ENCODE measurements around the gene MICAL1.

The MICAL1 gene

GRCh38 chr6:109455437-109456110, at the start of gene MICAL1:
Gene MICAL1, minus strand, starts transcription at chr6:109455772. Its CDS starts 1,576 bp downstream, at chr6:109454196.
- no peak for DNase-seq (ENCODE audit: low spot score)

- no peak for DNase-seq (ENCODE audit: low spot score)
Observed at GRCh38 chr6:109503327-109504224, 48.0 kb upstream of the MICAL1 start.

GRCh38 chr6:109498936-109499335, 43.4 kb upstream of the MICAL1 start:
- DNase-seq (ENCODE audit: low spot score): no peak

- no peak for DNase-seq (ENCODE audit: low spot score)
Observed at GRCh38 chr6:109498052-109498451, 42.5 kb upstream of the MICAL1 start.

- no peak for DNase-seq (ENCODE audit: low spot score)
Observed at GRCh38 chr6:109496036-109496772, 40.6 kb upstream of the MICAL1 start.

GRCh38 chr6:109493865-109494264, 38.3 kb upstream of the MICAL1 start:
- DNase-seq (ENCODE audit: low spot score): no peak

- no peak for DNase-seq (ENCODE audit: low spot score)
Observed at GRCh38 chr6:109491207-109491938, 35.8 kb upstream of the MICAL1 start.

- DNase-seq (ENCODE audit: low spot score): no peak
Observed at GRCh38 chr6:109490713-109491112, 35.1 kb upstream of the MICAL1 start.

DNA sequence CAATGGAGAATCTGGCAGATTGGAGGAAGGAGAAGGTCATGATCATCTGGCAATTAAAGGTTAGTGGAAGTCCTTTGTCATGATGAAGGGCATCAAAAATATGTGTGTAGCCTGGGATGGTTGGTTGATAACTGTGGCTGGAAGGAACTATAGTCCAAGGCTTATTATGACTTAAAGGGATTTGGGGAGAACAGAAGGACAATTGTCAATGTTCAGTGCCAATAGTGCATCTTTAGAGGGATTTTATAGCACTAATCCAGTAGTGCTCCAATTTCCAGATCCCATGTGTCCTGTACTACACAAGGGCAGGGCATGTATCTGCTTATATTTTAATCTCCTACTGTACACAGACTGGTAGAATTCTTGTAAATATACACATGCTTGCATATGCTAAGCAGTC, 32.4 kb upstream of the MICAL1 start:
- DNase-seq (ENCODE audit: low spot score): no peak

- no peak for DNase-seq (ENCODE audit: low spot score)
Observed at GRCh38 chr6:109486068-109486467, 30.5 kb upstream of the MICAL1 start.

- no peak for DNase-seq (ENCODE audit: low spot score)
Observed at GRCh38 chr6:109485266-109485935, 29.8 kb upstream of the MICAL1 start.

DNA sequence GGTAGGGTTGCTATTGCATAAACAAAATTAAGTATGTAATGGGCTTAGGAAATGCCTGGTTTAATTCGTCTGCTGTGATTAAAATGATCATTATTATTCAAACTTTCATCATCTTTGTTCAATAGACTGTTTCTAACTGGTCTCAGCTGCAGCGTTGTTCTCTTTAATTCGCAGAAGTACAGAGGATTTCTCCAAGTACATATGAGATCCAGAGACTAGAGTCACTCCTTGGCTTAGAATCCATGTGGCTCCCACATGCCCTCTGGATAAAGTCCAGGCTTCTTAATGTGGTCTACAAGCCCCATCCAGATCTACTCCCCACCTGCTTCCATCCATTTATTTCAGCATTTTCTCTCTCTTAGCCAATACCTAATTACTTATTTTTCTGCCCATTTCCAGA, 28.6 kb upstream of the MICAL1 start:
- no peak for DNase-seq (ENCODE audit: low spot score)

- no peak for DNase-seq (ENCODE audit: low spot score)
Observed at GRCh38 chr6:109483735-109484057, 28.1 kb upstream of the MICAL1 start.

DNA sequence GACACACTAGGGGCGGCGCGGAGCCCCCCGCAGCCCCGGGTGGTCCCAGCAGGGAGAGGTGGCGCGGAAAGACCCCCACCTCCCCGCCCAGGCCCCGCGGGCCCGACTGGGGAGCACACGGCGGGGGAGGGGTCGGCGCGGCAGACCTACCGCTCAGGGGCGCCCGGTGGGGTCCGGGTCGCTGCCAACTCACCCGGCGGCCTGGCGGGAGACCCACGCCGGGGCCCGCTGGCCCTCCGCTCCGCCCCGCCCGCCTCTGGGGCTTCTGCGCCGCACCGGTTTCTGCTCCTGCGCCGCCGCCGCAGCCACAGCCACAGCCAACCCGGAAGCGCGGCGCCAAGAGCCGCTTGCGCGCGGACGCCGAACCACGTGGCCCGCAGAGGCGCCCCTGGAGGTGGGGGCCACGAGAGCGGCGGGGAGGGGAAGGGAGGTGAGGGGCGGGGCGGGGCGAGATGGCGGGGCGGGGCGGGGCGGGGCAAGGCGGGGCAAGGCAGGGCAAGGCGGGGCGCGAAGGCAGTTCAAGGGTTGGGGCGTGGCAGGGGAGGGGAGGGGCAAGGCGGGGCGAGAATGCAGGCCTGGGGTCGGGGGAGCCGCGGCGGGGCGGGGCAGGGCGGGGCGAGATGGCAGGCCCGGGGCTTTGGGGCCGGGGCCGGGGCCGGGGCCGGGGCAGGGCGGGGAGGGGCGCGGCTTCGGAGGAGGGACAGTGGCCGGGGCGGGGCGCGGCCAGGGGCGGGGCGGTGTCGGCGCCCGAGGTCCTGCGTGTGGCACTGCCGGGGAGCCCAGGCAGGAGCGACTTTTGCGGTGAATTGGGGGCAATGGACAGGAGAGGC, 27.5 kb upstream of the MICAL1 start, which contains the start of gene ZBTB24:
Gene ZBTB24, minus strand, starts transcription at position 315 of the 830 bp plus-strand sequence. CDS start 1,193 bp downstream, outside the sequence.
- peak; percentile 93 for DNase-seq (ENCODE audit: low spot score)

DNA sequence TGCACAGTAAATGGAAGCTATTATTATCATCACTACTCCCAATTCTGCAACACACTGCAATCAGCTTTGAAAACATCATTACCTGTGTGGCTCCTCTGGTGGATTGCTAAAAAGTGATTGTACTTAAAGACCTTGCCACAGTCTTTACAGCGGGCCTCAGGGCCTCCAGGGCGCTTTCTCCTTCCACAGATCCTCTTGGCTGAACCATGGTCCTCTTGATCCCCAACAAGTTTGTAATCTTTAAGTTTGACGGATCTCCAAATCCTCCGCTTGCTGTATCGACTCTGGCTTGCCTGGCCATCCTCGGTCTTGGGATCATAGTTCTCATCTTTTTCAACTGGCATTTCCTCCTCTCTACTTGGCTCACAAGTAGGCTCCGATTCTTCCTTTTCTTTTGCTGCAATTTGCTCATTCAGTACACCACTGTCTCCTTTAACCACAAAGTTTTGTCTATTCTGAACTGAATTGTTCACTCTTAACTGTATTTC, 25.5 kb upstream of the MICAL1 start:
- no peak for DNase-seq (ENCODE audit: low spot score)

GRCh38 chr6:109478841-109479624, 23.5 kb upstream of the MICAL1 start:
- DNase-seq (ENCODE audit: low spot score): no peak

GRCh38 chr6:109478222-109478805, 22.7 kb upstream of the MICAL1 start:
- no peak for DNase-seq (ENCODE audit: low spot score)

GRCh38 chr6:109477725-109478124, 22.2 kb upstream of the MICAL1 start:
- no peak for DNase-seq (ENCODE audit: low spot score)

DNA sequence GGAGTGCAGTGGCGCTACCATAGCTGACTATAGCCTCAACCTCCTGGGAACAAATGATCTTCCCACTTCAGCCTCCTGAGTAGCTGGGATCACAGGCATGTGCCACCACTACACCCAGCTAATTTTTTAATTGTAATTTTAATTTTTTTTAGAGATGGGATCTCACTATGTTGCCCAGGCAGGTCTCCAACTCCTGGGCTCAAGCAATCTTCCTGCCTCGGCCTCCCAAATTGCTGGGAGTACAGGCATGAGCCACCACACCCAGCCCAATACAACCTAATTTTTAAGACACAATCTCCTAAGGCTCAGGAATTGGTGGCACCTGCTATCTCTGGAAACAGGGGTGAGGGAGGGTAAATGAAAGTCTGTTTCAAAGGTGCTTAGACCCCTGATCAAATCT, 21.6 kb upstream of the MICAL1 start:
- no peak for DNase-seq (ENCODE audit: low spot score)

All from putamen (tissue), 1 donor.